ENCODE measurements around the gene TEX44. TPM values are rescaled to one million over a fixed set of nuclear protein-coding genes. Genes with fewer than 3 reads are reported as not detected.

Gene TEX44
- total RNA-seq, 4 donors from 2014 or later = not detected

- DNase-seq (ENCODE audit: low spot score in 2 of 2) = peak; percentile 72 to 88
- intact Hi-C loops (cut with DNase I; ENCODE audit: low total_unique reads) = no loop called here
- 45 to 49% methylated on average over 6 of the region's 6 CpGs for WGBS, 2 donors
- no peak overlapping the region for H3K4me3 ChIP-seq (ENCODE audit: low read depth, poor library complexity, severe bottlenecking)
- TF ChIP-seq POLR2A (IDR thresholded peaks at IDR 0.05) = no peak
- TF ChIP-seq, protein P1, sequence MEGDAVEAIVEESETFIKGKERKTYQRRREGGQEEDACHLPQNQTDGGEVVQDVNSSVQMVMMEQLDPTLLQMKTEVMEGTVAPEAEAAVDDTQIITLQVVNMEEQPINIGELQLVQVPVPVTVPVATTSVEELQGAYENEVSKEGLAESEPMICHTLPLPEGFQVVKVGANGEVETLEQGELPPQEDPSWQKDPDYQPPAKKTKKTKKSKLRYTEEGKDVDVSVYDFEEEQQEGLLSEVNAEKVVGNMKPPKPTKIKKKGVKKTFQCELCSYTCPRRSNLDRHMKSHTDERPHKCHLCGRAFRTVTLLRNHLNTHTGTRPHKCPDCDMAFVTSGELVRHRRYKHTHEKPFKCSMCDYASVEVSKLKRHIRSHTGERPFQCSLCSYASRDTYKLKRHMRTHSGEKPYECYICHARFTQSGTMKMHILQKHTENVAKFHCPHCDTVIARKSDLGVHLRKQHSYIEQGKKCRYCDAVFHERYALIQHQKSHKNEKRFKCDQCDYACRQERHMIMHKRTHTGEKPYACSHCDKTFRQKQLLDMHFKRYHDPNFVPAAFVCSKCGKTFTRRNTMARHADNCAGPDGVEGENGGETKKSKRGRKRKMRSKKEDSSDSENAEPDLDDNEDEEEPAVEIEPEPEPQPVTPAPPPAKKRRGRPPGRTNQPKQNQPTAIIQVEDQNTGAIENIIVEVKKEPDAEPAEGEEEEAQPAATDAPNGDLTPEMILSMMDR (IDR thresholded peaks at IDR 0.05) = no peak
Observed at GRCh38 chr2:231590614-231591013, 2.0 kb upstream of the TEX44 start.

- no peak overlapping the region for H3K4me3 ChIP-seq (ENCODE audit: low read depth, poor library complexity, severe bottlenecking)
- TF ChIP-seq POLR2A (IDR thresholded peaks at IDR 0.05) = no peak
- TF ChIP-seq, protein P1 (IDR thresholded peaks at IDR 0.05) = no peak
- intact Hi-C loops (cut with DNase I; ENCODE audit: low total_unique reads) = no loop called here
- no peak for DNase-seq (ENCODE audit: low spot score in 2 of 2)
- WGBS, 2 donors = 95 to 99% methylated on average over 11 to 12 of the region's 16 CpGs
Observed at GRCh38 chr2:231593666-231594065, 1.0 kb downstream of the TEX44 start.

- 31 to 33% methylated on average over 18 of the region's 18 CpGs for WGBS, 2 donors
- H3K4me3 ChIP-seq (ENCODE audit: low read depth, poor library complexity, severe bottlenecking) = no peak overlapping the region
- peak; percentile 66 to 90 for DNase-seq (ENCODE audit: low spot score in 2 of 2)
- intact Hi-C loops (cut with DNase I; ENCODE audit: low total_unique reads) = no loop called here
- TF ChIP-seq, protein P1 (IDR thresholded peaks at IDR 0.05) = no peak
- no peak for TF ChIP-seq POLR2A (IDR thresholded peaks at IDR 0.05)
Observed at GRCh38 chr2:231597014-231597611, 4.4 kb downstream of the TEX44 start.

DNA sequence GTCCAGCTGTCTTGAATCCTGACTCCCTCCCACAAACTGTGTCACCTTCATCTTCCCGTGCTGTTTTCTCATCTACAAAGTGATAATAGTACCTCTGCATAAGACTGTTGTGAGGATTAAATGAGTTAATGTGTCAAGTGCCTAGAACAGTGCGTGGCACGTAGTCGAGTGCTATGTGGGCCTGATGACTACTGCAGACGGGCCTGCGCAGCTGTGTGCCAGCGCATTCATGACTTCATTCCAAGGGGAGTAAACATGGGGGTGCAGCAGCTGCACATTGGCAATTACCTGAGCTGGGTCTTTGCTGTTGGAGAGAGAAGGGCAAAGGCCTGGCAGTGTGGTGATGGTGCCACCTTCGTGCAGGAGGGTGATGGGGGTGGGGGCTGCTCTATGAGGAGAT, 5.0 kb downstream of the TEX44 start:
- TF ChIP-seq, protein P1 (IDR thresholded peaks at IDR 0.05) = no peak
- no peak overlapping the region for H3K4me3 ChIP-seq (ENCODE audit: low read depth, poor library complexity, severe bottlenecking)
- WGBS, 2 donors = 49 to 57% methylated on average over 8 of the region's 8 CpGs
- DNase-seq (ENCODE audit: low spot score in 2 of 2) = no peak
- intact Hi-C loops (cut with DNase I; ENCODE audit: low total_unique reads) = no loop called here

GRCh38 chr2:231600619-231601355, 8.1 kb downstream of the TEX44 start:
- no peak for DNase-seq (ENCODE audit: low spot score in 2 of 2)
- H3K4me3 ChIP-seq (ENCODE audit: low read depth, poor library complexity, severe bottlenecking) = no peak overlapping the region
- no peak for TF ChIP-seq POLR2A (IDR thresholded peaks at IDR 0.05)
- 33 to 48% methylated on average over 10 to 11 of the region's 11 CpGs for WGBS, 2 donors
- intact Hi-C loops (cut with DNase I; ENCODE audit: low total_unique reads) = no loop called here

DNA sequence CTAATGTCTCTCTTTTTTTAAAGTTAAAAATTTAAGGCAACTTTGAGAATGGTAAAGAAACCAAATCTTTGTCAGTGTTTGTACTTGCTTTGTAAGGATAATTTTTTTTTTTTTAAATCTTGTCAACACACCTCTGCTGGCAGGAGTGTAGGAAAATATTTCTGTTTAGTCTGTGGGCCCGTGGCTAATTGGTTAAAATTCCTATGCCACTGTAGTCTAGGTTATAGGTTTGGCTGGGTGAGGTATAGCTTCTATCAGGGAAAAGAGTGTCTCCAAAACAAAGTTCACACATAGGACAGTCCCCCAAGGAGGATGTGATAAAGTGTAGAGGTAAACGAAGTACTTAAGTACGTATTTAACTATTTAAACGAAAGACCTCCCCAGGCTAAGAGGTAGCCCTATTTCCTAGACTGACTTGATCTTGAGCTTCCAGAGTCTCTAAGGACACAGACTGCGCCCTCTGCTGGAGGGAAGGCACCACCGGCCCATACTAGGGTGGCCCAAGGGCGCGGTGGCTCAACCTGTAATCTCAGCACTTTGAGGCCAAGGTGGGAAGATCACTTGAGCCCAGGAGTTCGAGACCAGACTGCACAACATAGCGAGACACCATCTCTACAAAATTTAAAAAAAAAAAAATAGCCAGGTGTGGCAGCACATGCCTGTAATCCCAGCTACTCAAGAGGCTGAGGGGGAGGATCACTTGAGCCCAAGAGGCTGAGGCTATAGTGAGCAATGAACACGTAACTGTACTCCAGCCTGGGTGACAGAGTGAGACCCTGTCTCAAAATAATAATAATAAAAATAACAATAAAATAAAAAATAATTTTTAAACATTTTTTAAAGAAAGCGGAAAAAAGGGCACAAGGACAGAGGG, 8.9 kb downstream of the TEX44 start:
- intact Hi-C loops (cut with DNase I; ENCODE audit: low total_unique reads) = no loop called here
- DNase-seq (ENCODE audit: low spot score in 2 of 2) = peak; percentile 87 to 97
- WGBS, 2 donors = 26 to 28% methylated on average over 12 of the region's 12 CpGs
- TF ChIP-seq POLR2A (IDR thresholded peaks at IDR 0.05) = no peak
- TF ChIP-seq, protein P1 (IDR thresholded peaks at IDR 0.05) = peak in 1 of 3 donors; percentile 85
- no peak overlapping the region for H3K4me3 ChIP-seq (ENCODE audit: low read depth, poor library complexity, severe bottlenecking)

Data from lower leg skin (tissue), 4 donors.